ENCODE data around the gene SLC12A8.

Gene SLC12A8

DNA sequence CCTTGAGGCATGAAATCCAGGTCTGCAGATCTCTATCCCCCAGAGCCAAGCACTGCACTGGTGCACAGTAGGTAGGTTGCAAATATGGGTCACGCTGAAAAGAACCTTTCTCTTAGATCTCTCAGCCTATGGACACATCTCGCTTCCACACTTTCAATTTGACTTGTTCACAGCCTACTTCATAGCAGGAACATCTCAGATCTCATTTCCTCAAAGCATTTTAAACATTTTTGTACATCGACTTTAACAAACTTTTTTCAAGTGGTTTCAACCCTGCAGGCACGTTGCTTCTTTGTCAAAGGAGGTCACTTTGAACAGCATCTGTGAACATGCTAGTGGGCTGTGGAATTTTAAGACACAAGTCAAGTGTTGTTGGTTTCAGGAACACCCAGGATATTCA is 76.0 kb downstream of the SLC12A8 start:
- no peak overlapping the region for H3K4me3 ChIP-seq (ENCODE audit: low read length in 2 of 2)
- H2AFZ ChIP-seq (ENCODE audit: low read length) = no peak overlapping the region
- H3K27ac ChIP-seq (replicated peaks; ENCODE audit: low read length) = no peak overlapping the region
- no peak overlapping the region for H3K9ac ChIP-seq (ENCODE audit: low read depth, low read length, poor library complexity)
- no peak overlapping the region for H3K4me2 ChIP-seq (ENCODE audit: insufficient read depth, low read length, poor library complexity, severe bottlenecking)
- no peak overlapping the region for H3K23ac ChIP-seq (ENCODE audit: low read depth, low read length, poor library complexity)
- no peak overlapping the region for H2AK5ac ChIP-seq (ENCODE audit: low read depth, low read length)
- no peak overlapping the region for H3K14ac ChIP-seq (ENCODE audit: low read length)
- H2BK15ac ChIP-seq (ENCODE audit: low read length) = no peak overlapping the region
- WGBS, 2 donors (ENCODE audit: extremely low coverage in 2 of 2, insufficient read length in 2 of 2, insufficient replicate concordance in 1 of 2) = no CpG with 5 or more reads among the region's 4 CpGs
- no peak overlapping the region for H2BK120ac ChIP-seq (ENCODE audit: low read depth, low read length)
- DNase-seq (ENCODE audit: low spot score) = no peak
- peaks cover 5 to 7% of the 10 kb centered on the region in 2 donors for H3K4me1 ChIP-seq (ENCODE audit: control insufficient read depth in 2 of 2, insufficient read depth in 1 of 2, low read depth in 1 of 2, low read length in 2 of 2)
- no peak overlapping the region for H4K8ac ChIP-seq (ENCODE audit: low read depth, low read length)
- no peak overlapping the region for H3K4ac ChIP-seq (ENCODE audit: low read length)
- H2BK12ac ChIP-seq (ENCODE audit: low read length) = no peak overlapping the region
- H4K91ac ChIP-seq (ENCODE audit: low read depth, low read length, poor library complexity) = no peak overlapping the region
- peaks cover 0 to 4% (median 0%) of the 10 kb centered on the region in 3 experiments for H3K27me3 ChIP-seq (ENCODE audit: control insufficient read depth in 3 of 3, insufficient read depth in 3 of 3, low read depth in 1 of 3, low read length in 3 of 3)
- H3K18ac ChIP-seq (ENCODE audit: low read length) = no peak overlapping the region
- H3K9me3 ChIP-seq (replicated peaks in 1 of 2; ENCODE audit: control insufficient read depth in 2 of 2, insufficient read depth in 1 of 2, low read depth in 1 of 2, low read length in 2 of 2) = peaks cover 0 to 3% of the 10 kb centered on the region in 2 donors
- H3K79me1 ChIP-seq (ENCODE audit: low read depth, low read length) = no peaks in the 10 kb centered on the region
- no peaks in the 10 kb centered on the region for H3K36me3 ChIP-seq (replicated peaks in 1 of 2; ENCODE audit: control insufficient read depth in 2 of 2, insufficient read depth in 2 of 2, low read length in 2 of 2)
- no peak overlapping the region for H2BK5ac ChIP-seq (ENCODE audit: low read length)

GRCh38 chr3:125134952-125135351 is 77.6 kb downstream of the SLC12A8 start:
- no peak overlapping the region for H2AFZ ChIP-seq (ENCODE audit: low read length)
- no peaks in the 10 kb centered on the region for H3K27me3 ChIP-seq (ENCODE audit: control insufficient read depth in 3 of 3, insufficient read depth in 3 of 3, low read depth in 1 of 3, low read length in 3 of 3)
- H3K79me1 ChIP-seq (ENCODE audit: low read depth, low read length) = no peaks in the 10 kb centered on the region
- H3K27ac ChIP-seq (replicated peaks; ENCODE audit: low read length) = no peak overlapping the region
- no peak overlapping the region for H4K8ac ChIP-seq (ENCODE audit: low read depth, low read length)
- WGBS, 2 donors (ENCODE audit: extremely low coverage in 2 of 2, insufficient read length in 2 of 2, insufficient replicate concordance in 1 of 2) = no CpG with 5 or more reads among the region's 6 CpGs
- H3K4me1 ChIP-seq (ENCODE audit: control insufficient read depth in 2 of 2, insufficient read depth in 1 of 2, low read depth in 1 of 2, low read length in 2 of 2) = peaks cover 8 to 15% of the 10 kb centered on the region in 2 donors
- H2BK5ac ChIP-seq (ENCODE audit: low read length) = no peak overlapping the region
- H3K9me3 ChIP-seq (replicated peaks in 1 of 2; ENCODE audit: control insufficient read depth in 2 of 2, insufficient read depth in 1 of 2, low read depth in 1 of 2, low read length in 2 of 2) = no peaks in the 10 kb centered on the region
- H2AK5ac ChIP-seq (ENCODE audit: low read depth, low read length) = no peak overlapping the region
- H2BK120ac ChIP-seq (ENCODE audit: low read depth, low read length) = no peak overlapping the region
- no peak overlapping the region for H3K14ac ChIP-seq (ENCODE audit: low read length)
- H4K91ac ChIP-seq (ENCODE audit: low read depth, low read length, poor library complexity) = no peak overlapping the region
- no peak overlapping the region for H2BK12ac ChIP-seq (ENCODE audit: low read length)
- no peak overlapping the region for H3K18ac ChIP-seq (ENCODE audit: low read length)
- no peak overlapping the region for H3K4me3 ChIP-seq (ENCODE audit: low read length in 2 of 2)
- H3K36me3 ChIP-seq (replicated peaks in 1 of 2; ENCODE audit: control insufficient read depth in 2 of 2, insufficient read depth in 2 of 2, low read length in 2 of 2) = no peaks in the 10 kb centered on the region
- H2BK15ac ChIP-seq (ENCODE audit: low read length) = no peak overlapping the region
- no peak overlapping the region for H3K4me2 ChIP-seq (ENCODE audit: insufficient read depth, low read length, poor library complexity, severe bottlenecking)
- no peak for DNase-seq (ENCODE audit: low spot score)
- no peak overlapping the region for H3K9ac ChIP-seq (ENCODE audit: low read depth, low read length, poor library complexity)
- H3K4ac ChIP-seq (ENCODE audit: low read length) = no peak overlapping the region
- no peak overlapping the region for H3K23ac ChIP-seq (ENCODE audit: low read depth, low read length, poor library complexity)

- H2BK12ac ChIP-seq (ENCODE audit: low read length) = no peak overlapping the region
- H2BK15ac ChIP-seq (ENCODE audit: low read length) = no peak overlapping the region
- H3K9me3 ChIP-seq (replicated peaks in 1 of 2; ENCODE audit: control insufficient read depth in 2 of 2, insufficient read depth in 1 of 2, low read depth in 1 of 2, low read length in 2 of 2) = no peaks in the 10 kb centered on the region
- no peak overlapping the region for H3K4ac ChIP-seq (ENCODE audit: low read length)
- no peak overlapping the region for H3K27ac ChIP-seq (replicated peaks; ENCODE audit: low read length)
- no peak overlapping the region for H2BK120ac ChIP-seq (ENCODE audit: low read depth, low read length)
- no peak overlapping the region for H2BK5ac ChIP-seq (ENCODE audit: low read length)
- H3K4me2 ChIP-seq (ENCODE audit: insufficient read depth, low read length, poor library complexity, severe bottlenecking) = no peak overlapping the region
- no peak overlapping the region for H3K18ac ChIP-seq (ENCODE audit: low read length)
- H2AFZ ChIP-seq (ENCODE audit: low read length) = no peak overlapping the region
- H3K9ac ChIP-seq (ENCODE audit: low read depth, low read length, poor library complexity) = no peak overlapping the region
- no peak for DNase-seq (ENCODE audit: low spot score)
- H3K23ac ChIP-seq (ENCODE audit: low read depth, low read length, poor library complexity) = no peak overlapping the region
- no peaks in the 10 kb centered on the region for H3K36me3 ChIP-seq (replicated peaks in 1 of 2; ENCODE audit: control insufficient read depth in 2 of 2, insufficient read depth in 2 of 2, low read length in 2 of 2)
- H4K91ac ChIP-seq (ENCODE audit: low read depth, low read length, poor library complexity) = no peak overlapping the region
- H3K4me1 ChIP-seq (ENCODE audit: control insufficient read depth in 2 of 2, insufficient read depth in 1 of 2, low read depth in 1 of 2, low read length in 2 of 2) = peaks cover 20 to 26% of the 10 kb centered on the region in 2 donors
- H2AK5ac ChIP-seq (ENCODE audit: low read depth, low read length) = no peak overlapping the region
- no peaks in the 10 kb centered on the region for H3K79me1 ChIP-seq (ENCODE audit: low read depth, low read length)
- H3K27me3 ChIP-seq (ENCODE audit: control insufficient read depth in 3 of 3, insufficient read depth in 3 of 3, low read depth in 1 of 3, low read length in 3 of 3) = no peaks in the 10 kb centered on the region
- no peak overlapping the region for H4K8ac ChIP-seq (ENCODE audit: low read depth, low read length)
- no peak overlapping the region for H3K4me3 ChIP-seq (ENCODE audit: low read length in 2 of 2)
- no peak overlapping the region for H3K14ac ChIP-seq (ENCODE audit: low read length)
- no CpG with 5 or more reads among the region's 2 CpGs for WGBS, 2 donors (ENCODE audit: extremely low coverage in 2 of 2, insufficient read length in 2 of 2, insufficient replicate concordance in 1 of 2)
These were observed 79.7 kb downstream of the SLC12A8 start for GRCh38 chr3:125132815-125133214.

- Histone ChIP-seq H3K4me3 (ENCODE audit: low read length in 2 of 2) (no peak overlapping the region), H2BK12ac (ENCODE audit: low read length) (no peak overlapping the region), H3K4me1 (ENCODE audit: control insufficient read depth in 2 of 2, insufficient read depth in 1 of 2, low read depth in 1 of 2, low read length in 2 of 2) (peaks cover 16 to 23% of the 10 kb centered on the region in 2 donors), H3K27ac (replicated peaks; ENCODE audit: low read length) (no peak overlapping the region), H2BK5ac (ENCODE audit: low read length) (no peak overlapping the region), H3K4ac (ENCODE audit: low read length) (no peak overlapping the region), H4K8ac (ENCODE audit: low read depth, low read length) (no peak overlapping the region), H2BK120ac (ENCODE audit: low read depth, low read length) (no peak overlapping the region), H3K9me3 (replicated peaks in 1 of 2; ENCODE audit: control insufficient read depth in 2 of 2, insufficient read depth in 1 of 2, low read depth in 1 of 2, low read length in 2 of 2) (no peaks in the 10 kb centered on the region), H3K9ac (ENCODE audit: low read depth, low read length, poor library complexity) (no peak overlapping the region), H3K18ac (ENCODE audit: low read length) (peak overlapping the region; percentile 0), H3K79me1 (ENCODE audit: low read depth, low read length) (no peaks in the 10 kb centered on the region), H2BK15ac (ENCODE audit: low read length) (no peak overlapping the region), H3K4me2 (ENCODE audit: insufficient read depth, low read length, poor library complexity, severe bottlenecking) (no peak overlapping the region), H4K91ac (ENCODE audit: low read depth, low read length, poor library complexity) (no peak overlapping the region), H2AK5ac (ENCODE audit: low read depth, low read length) (no peak overlapping the region), H2AFZ (ENCODE audit: low read length) (peak overlapping the region; percentile 24), H3K14ac (ENCODE audit: low read length) (no peak overlapping the region), H3K23ac (ENCODE audit: low read depth, low read length, poor library complexity) (no peak overlapping the region), H3K27me3 (ENCODE audit: control insufficient read depth in 3 of 3, insufficient read depth in 3 of 3, low read depth in 1 of 3, low read length in 3 of 3) (no peaks in the 10 kb centered on the region), H3K36me3 (replicated peaks in 1 of 2; ENCODE audit: control insufficient read depth in 2 of 2, insufficient read depth in 2 of 2, low read length in 2 of 2) (no peaks in the 10 kb centered on the region)
- no peak for DNase-seq (ENCODE audit: low spot score)
- WGBS, 2 donors (ENCODE audit: extremely low coverage in 2 of 2, insufficient read length in 2 of 2, insufficient replicate concordance in 1 of 2) = no CpG with 5 or more reads among the region's 10 CpGs
These were observed 83.0 kb downstream of the SLC12A8 start for GRCh38 chr3:125129512-125129997.

Data from neuronal stem cell (in vitro differentiated cells).